SK-N-SH treated with all-trans-retinoic acid at 6 μM for 48 hours (cell line): ENCODE results near the gene LDLRAP1.

Experiments
- ATAC-seq: fragments of 200-7000 bp; cut with Tn5 transposase; 3 replicates; pipeline ENCODE4 v1.9.1; 2020; ENCODE audit warnings: mild to moderate bottlenecking, moderate library complexity
- ARNTL ChIP-seq: fragments of 450-650 bp; formaldehyde crosslinking; IDR thresholded peaks from 2 replicates; pipeline ENCODE4 v1.5.0; 2020; ENCODE audit warnings: low read depth, mild to moderate bottlenecking, moderate library complexity, borderline replicate concordance
- BACH2 ChIP-seq: fragments of 250-450 bp; sonication (Bioruptor Pico); IDR thresholded peaks from 2 replicates; pipeline ENCODE4 v1.9.0; 2021; ENCODE audit warnings: mild to moderate bottlenecking, borderline replicate concordance
- CSDC2 ChIP-seq: fragments of 250-450 bp; sonication (Bioruptor Pico); IDR thresholded peaks from 2 replicates; pipeline ENCODE4 v1.5.0; 2020; ENCODE audit warnings: mild to moderate bottlenecking, moderate library complexity
- ESRRG ChIP-seq: fragments of 250-450 bp; sonication (Bioruptor Pico); IDR thresholded peaks from 2 replicates; pipeline ENCODE4 v1.6.1; 2021; ENCODE audit warnings: mild to moderate bottlenecking
- OSR1 ChIP-seq: fragments of 250-450 bp; sonication (Bioruptor Pico); IDR thresholded peaks from 2 replicates; pipeline ENCODE4 v1.8.0; 2022; ENCODE audit warnings: moderate library complexity, mild to moderate bottlenecking, inconsistent platforms
- PPARA ChIP-seq: fragments of 250-450 bp; sonication (Bioruptor Pico); IDR thresholded peaks from 2 replicates; pipeline ENCODE4 v1.5.0; 2020; ENCODE audit warnings: mild to moderate bottlenecking, borderline replicate concordance
- RARB ChIP-seq: fragments of 250-450 bp; sonication (Bioruptor Pico); IDR thresholded peaks from 2 replicates; pipeline ENCODE4 v1.8.0; 2021; ENCODE audit warnings: mild to moderate bottlenecking, moderate library complexity
- ZC3H10 ChIP-seq: fragments of 250-450 bp; sonication (Bioruptor Pico); IDR thresholded peaks from 2 replicates; pipeline ENCODE4 v1.5.1; 2021; ENCODE audit warnings: mild to moderate bottlenecking, moderate library complexity
- ZFP3 ChIP-seq: fragments of 250-450 bp; sonication (Bioruptor Pico); IDR thresholded peaks from 2 replicates; pipeline ENCODE4 v1.5.0; 2020; ENCODE audit warnings: mild to moderate bottlenecking, moderate library complexity
- ZFP30 ChIP-seq: fragments of 450-650 bp; formaldehyde crosslinking; IDR thresholded peaks from 2 replicates; pipeline ENCODE4 v1.5.0; 2022; ENCODE audit warnings: mild to moderate bottlenecking, moderate library complexity
- ZNF565 ChIP-seq: fragments of 450-650 bp; formaldehyde crosslinking; conservative IDR thresholded peaks from 2 replicates; pipeline ENCODE4 v1.5.0; 2020; ENCODE audit warnings: low read depth, mild to moderate bottlenecking, moderate library complexity
- ZNF8 ChIP-seq: fragments of 450-650 bp; formaldehyde crosslinking; IDR thresholded peaks from 2 replicates; pipeline ENCODE4 v1.5.0; 2020; ENCODE audit warnings: mild to moderate bottlenecking, moderate library complexity
- TF ChIP-seq, protein P1 (sequence below): fragments of 250-450 bp; sonication (Bioruptor Pico); IDR thresholded peaks from 2 replicates; pipeline ENCODE4 v1.5.1; 2020; ENCODE audit warnings: low read depth, mild to moderate bottlenecking, moderate library complexity
- TF ChIP-seq, protein P2 (sequence below): fragments of 250-450 bp; sonication (Bioruptor Pico); IDR thresholded peaks from 2 replicates; pipeline ENCODE4 v1.5.1; 2021; ENCODE audit warnings: mild to moderate bottlenecking, moderate library complexity
- TF ChIP-seq, protein P3 (sequence below): fragments of 250-450 bp; sonication (Bioruptor Pico); IDR thresholded peaks from 2 replicates; pipeline ENCODE4 v1.8.0; 2020; ENCODE audit warnings: mild to moderate bottlenecking, moderate library complexity, borderline replicate concordance
- TF ChIP-seq, protein P4 (sequence below): fragments of 250-450 bp; sonication (Bioruptor Pico); IDR thresholded peaks from 2 replicates; pipeline ENCODE4 v1.5.0; 2020; ENCODE audit warnings: mild to moderate bottlenecking, moderate library complexity
- TF ChIP-seq, protein P5 (sequence below): fragments of 250-450 bp; sonication (Bioruptor Pico); IDR thresholded peaks from 2 replicates; pipeline ENCODE4 v1.8.0; 2021; ENCODE audit warnings: low read depth, mild to moderate bottlenecking, moderate library complexity, borderline replicate concordance

LDLRAP1 gene

DNA sequence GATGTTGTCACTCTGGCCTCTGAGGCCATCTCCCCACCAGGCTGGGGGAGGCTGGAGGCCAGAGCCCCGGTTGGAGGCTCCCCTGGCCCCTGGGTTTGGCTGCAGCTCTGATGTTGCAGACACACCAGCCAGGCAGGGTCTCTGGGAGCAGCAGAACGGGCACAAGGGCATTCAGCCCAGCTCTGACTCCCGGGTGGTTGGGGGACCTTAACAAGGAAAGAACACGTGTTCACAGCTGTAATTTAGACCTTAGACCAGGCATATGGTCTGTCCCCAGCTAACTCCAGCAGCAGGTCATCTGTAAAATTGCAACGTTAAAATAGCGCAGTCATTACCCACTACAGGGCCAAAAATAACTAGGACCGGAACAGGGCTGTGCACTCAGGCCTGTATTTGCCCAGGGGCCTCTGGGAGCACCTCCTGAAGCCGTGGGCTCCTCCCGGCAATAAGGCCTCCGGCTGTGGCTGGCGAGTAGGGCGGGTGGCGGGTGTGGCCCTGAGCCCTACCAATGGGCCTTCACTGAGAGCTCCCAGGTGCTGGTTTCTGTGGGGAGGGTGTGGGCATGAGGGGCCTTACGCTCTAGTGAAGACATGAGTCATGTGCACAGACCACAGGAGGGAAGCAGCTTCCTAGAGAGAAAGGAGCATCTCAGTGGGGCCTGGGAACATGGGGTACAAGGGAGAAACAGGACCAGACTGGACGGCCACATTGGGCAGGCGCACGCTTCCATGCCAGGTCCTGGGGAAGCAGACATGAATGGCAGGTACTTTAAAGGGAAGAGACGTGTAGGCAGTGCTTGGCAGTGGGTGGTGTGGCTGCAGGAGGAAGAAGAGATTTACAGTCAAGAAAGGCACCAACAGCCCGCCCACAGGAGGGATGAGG, 6.1 kb downstream of the LDLRAP1 start (continued):
- TF ChIP-seq, protein P1, sequence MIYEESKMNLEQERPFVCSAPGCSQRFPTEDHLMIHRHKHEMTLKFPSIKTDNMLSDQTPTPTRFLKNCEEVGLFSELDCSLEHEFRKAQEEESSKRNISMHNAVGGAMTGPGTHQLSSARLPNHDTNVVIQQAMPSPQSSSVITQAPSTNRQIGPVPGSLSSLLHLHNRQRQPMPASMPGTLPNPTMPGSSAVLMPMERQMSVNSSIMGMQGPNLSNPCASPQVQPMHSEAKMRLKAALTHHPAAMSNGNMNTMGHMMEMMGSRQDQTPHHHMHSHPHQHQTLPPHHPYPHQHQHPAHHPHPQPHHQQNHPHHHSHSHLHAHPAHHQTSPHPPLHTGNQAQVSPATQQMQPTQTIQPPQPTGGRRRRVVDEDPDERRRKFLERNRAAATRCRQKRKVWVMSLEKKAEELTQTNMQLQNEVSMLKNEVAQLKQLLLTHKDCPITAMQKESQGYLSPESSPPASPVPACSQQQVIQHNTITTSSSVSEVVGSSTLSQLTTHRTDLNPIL = no peak
- TF ChIP-seq, protein P2, sequence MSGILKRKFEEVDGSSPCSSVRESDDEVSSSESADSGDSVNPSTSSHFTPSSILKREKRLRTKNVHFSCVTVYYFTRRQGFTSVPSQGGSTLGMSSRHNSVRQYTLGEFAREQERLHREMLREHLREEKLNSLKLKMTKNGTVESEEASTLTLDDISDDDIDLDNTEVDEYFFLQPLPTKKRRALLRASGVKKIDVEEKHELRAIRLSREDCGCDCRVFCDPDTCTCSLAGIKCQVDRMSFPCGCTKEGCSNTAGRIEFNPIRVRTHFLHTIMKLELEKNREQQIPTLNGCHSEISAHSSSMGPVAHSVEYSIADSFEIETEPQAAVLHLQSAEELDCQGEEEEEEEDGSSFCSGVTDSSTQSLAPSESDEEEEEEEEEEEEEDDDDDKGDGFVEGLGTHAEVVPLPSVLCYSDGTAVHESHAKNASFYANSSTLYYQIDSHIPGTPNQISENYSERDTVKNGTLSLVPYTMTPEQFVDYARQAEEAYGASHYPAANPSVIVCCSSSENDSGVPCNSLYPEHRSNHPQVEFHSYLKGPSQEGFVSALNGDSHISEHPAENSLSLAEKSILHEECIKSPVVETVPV (CRISPR knock-in tag) = no peak
- TF ChIP-seq ZFP30 (CRISPR knock-in tag) (no peak), ZNF565 (no peak), BACH2 (CRISPR knock-in tag) (no peak), ZC3H10 (CRISPR knock-in tag) (no peak), ARNTL (CRISPR knock-in tag) (no peak)

DNA sequence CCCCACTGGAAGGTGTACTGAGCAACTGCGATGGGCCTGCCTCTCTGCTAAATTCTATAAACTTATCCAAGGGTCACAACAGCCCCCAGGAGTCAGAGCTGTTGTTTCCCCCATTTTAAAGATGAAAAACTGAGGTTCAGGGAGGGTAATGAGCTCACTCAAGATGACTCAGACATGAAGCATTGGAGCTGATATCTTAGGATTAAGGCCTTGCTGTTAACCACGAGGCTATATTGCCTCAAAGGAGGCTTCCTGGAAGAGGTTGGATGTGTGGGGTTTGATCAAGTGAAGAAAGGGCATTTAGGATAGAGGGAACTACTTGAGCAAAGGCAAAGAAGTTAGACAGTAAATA, 6.7 kb downstream of the LDLRAP1 start:
- ATAC-seq = no peak

DNA sequence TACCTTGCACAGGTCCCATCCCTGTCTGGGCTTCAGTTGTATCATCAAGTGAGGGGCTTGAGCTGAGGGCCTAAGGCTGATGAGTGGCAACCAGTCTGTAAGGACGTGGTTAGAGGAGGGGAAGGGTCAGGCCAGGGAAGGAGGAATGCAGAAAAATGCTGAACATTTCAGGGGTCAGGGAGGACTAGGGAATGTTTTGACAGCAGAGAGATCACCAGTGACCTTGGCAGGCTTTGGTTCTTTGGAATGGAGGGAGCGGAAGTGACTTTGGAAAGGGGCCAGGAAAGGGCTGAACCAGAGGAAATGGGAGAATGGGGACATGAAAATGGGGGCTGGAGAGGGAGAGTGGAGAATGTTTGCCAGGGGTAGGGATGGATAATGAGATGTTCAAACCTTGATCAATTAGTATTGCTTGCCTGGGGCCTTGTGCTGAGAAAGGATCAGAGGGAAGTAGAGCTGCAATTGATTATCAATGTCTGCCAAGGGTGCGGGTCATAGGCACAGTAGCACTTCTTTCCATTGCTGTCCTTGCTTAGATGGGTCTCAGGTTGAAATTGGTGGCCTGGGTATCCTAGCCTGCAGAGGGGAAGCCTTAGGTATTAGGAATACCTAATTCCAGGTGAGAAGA, 7.4 kb downstream of the LDLRAP1 start:
- ATAC-seq = no peak; the same call in 2 of the 3 replicates
- TF ChIP-seq, protein P1 = no peak
- no peak for TF ChIP-seq PPARA (CRISPR knock-in tag)
- TF ChIP-seq ZFP30 (CRISPR knock-in tag) = no peak
- TF ChIP-seq, protein P3, sequence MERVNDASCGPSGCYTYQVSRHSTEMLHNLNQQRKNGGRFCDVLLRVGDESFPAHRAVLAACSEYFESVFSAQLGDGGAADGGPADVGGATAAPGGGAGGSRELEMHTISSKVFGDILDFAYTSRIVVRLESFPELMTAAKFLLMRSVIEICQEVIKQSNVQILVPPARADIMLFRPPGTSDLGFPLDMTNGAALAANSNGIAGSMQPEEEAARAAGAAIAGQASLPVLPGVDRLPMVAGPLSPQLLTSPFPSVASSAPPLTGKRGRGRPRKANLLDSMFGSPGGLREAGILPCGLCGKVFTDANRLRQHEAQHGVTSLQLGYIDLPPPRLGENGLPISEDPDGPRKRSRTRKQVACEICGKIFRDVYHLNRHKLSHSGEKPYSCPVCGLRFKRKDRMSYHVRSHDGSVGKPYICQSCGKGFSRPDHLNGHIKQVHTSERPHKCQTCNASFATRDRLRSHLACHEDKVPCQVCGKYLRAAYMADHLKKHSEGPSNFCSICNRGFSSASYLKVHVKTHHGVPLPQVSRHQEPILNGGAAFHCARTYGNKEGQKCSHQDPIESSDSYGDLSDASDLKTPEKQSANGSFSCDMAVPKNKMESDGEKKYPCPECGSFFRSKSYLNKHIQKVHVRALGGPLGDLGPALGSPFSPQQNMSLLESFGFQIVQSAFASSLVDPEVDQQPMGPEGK (CRISPR knock-in tag) = no peak
- no peak for TF ChIP-seq ZFP3 (CRISPR knock-in tag)
- TF ChIP-seq ESRRG (CRISPR knock-in tag) = no peak
- no peak for TF ChIP-seq CSDC2 (CRISPR knock-in tag)
- TF ChIP-seq, protein P4, sequence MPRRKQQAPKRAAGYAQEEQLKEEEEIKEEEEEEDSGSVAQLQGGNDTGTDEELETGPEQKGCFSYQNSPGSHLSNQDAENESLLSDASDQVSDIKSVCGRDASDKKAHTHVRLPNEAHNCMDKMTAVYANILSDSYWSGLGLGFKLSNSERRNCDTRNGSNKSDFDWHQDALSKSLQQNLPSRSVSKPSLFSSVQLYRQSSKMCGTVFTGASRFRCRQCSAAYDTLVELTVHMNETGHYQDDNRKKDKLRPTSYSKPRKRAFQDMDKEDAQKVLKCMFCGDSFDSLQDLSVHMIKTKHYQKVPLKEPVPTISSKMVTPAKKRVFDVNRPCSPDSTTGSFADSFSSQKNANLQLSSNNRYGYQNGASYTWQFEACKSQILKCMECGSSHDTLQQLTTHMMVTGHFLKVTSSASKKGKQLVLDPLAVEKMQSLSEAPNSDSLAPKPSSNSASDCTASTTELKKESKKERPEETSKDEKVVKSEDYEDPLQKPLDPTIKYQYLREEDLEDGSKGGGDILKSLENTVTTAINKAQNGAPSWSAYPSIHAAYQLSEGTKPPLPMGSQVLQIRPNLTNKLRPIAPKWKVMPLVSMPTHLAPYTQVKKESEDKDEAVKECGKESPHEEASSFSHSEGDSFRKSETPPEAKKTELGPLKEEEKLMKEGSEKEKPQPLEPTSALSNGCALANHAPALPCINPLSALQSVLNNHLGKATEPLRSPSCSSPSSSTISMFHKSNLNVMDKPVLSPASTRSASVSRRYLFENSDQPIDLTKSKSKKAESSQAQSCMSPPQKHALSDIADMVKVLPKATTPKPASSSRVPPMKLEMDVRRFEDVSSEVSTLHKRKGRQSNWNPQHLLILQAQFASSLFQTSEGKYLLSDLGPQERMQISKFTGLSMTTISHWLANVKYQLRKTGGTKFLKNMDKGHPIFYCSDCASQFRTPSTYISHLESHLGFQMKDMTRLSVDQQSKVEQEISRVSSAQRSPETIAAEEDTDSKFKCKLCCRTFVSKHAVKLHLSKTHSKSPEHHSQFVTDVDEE (CRISPR knock-in tag) = no peak
- TF ChIP-seq RARB (CRISPR knock-in tag) = no peak
- TF ChIP-seq ZNF8 (CRISPR knock-in tag) = no peak
- TF ChIP-seq, protein P5, sequence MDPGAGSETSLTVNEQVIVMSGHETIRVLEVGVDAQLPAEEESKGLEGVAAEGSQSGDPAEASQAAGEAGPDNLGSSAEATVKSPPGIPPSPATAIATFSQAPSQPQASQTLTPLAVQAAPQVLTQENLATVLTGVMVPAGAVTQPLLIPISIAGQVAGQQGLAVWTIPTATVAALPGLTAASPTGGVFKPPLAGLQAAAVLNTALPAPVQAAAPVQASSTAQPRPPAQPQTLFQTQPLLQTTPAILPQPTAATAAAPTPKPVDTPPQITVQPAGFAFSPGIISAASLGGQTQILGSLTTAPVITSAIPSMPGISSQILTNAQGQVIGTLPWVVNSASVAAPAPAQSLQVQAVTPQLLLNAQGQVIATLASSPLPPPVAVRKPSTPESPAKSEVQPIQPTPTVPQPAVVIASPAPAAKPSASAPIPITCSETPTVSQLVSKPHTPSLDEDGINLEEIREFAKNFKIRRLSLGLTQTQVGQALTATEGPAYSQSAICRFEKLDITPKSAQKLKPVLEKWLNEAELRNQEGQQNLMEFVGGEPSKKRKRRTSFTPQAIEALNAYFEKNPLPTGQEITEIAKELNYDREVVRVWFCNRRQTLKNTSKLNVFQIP = no peak

More for the DNA sequence above, 6.7 kb downstream of the LDLRAP1 start:
- TF ChIP-seq, protein P4 (CRISPR knock-in tag) = no peak
- TF ChIP-seq, protein P3 (CRISPR knock-in tag) = no peak
- TF ChIP-seq OSR1 (CRISPR knock-in tag) = no peak
- no peak for TF ChIP-seq ZC3H10 (CRISPR knock-in tag)
